ENCODE results near the gene COX19. TPM values are rescaled to one million over a fixed set of nuclear protein-coding genes. Genes with fewer than 3 reads are reported as not detected.
"Not testable (repeated sequence)": the region's sequence is repeated elsewhere in the genome, so short reads cannot be mapped to it uniquely, and the experiment has no call there.

COX19 gene
- total and polyA plus RNA-seq, 7 donors = 5.1 to 12.7 (median 9.2) TPM

- peaks cover 0 to 50% (median 32%) of the 10 kb centered on the region in 4 donors for H3K4me1 ChIP-seq
- no peaks in the 10 kb centered on the region for H3K27me3 ChIP-seq
- WGBS, 2 donors = 20 to 68% methylated on average over 47 of the region's 47 CpGs
- intact Hi-C loops (cut with DNase I) = no loop called here
- H3K36me3 ChIP-seq = no peaks in the 10 kb centered on the region
- no peak overlapping the region for H3K4me3 ChIP-seq
- no peaks in the 10 kb centered on the region for H3K9me3 ChIP-seq
- TF ChIP-seq POLR2AphosphoS5 (IDR thresholded peaks at IDR 0.05) (no peak), POLR2A (IDR thresholded peaks at IDR 0.05) (no peak), EP300 (IDR thresholded peaks at IDR 0.05) (no peak), CTCF (IDR thresholded peaks at IDR 0.05) (no peak)
- H3K27ac ChIP-seq = peak overlapping the region; percentile 12 to 81 (median 74)
- DNase-seq = peak; percentile 64
Observed at GRCh38 chr7:926061-927030, 49.0 kb downstream of the COX19 start.

- H3K36me3 ChIP-seq = no peaks in the 10 kb centered on the region
- peak overlapping the region; percentile 12 to 81 (median 74) for H3K27ac ChIP-seq
- intact Hi-C loops (cut with DNase I) = no loop called here
- no peaks in the 10 kb centered on the region for H3K27me3 ChIP-seq
- TF ChIP-seq POLR2AphosphoS5 (IDR thresholded peaks at IDR 0.05) = peak in 1 of 4 donors; percentile 22
- TF ChIP-seq POLR2A (IDR thresholded peaks at IDR 0.05) = no peak
- WGBS, 2 donors = 16 to 48% methylated on average over 18 of the region's 18 CpGs
- no peaks in the 10 kb centered on the region for H3K9me3 ChIP-seq
- H3K4me3 ChIP-seq = no peak overlapping the region
- peak; percentile 82 for DNase-seq
- H3K4me1 ChIP-seq = peaks cover 0 to 50% (median 32%) of the 10 kb centered on the region in 4 donors
Observed at GRCh38 chr7:925601-926000, 49.7 kb downstream of the COX19 start.

GRCh38 chr7:924541-925231 lies 50.7 kb downstream of the COX19 start:
- DNase-seq = peak; percentile 66
- H3K27ac ChIP-seq = peak overlapping the region in 2 of 4 donors; percentile 71 to 78
- H3K4me3 ChIP-seq = no peak overlapping the region
- H3K36me3 ChIP-seq = no peaks in the 10 kb centered on the region
- no peaks in the 10 kb centered on the region for H3K27me3 ChIP-seq
- TF ChIP-seq CTCF (IDR thresholded peaks at IDR 0.05) (no peak), POLR2AphosphoS5 (IDR thresholded peaks at IDR 0.05) (no peak), POLR2A (IDR thresholded peaks at IDR 0.05) (no peak), EP300 (IDR thresholded peaks at IDR 0.05) (no peak)
- 35 to 48% methylated on average over 24 of the region's 24 CpGs for WGBS, 2 donors
- H3K4me1 ChIP-seq = peaks cover 0 to 50% (median 32%) of the 10 kb centered on the region in 4 donors
- intact Hi-C loops (cut with DNase I) = no loop called here
- H3K9me3 ChIP-seq = no peaks in the 10 kb centered on the region

- peak; percentile 58 for DNase-seq
- H3K27ac ChIP-seq; H3K9me3 ChIP-seq; H3K36me3 ChIP-seq; H3K4me3 ChIP-seq; intact Hi-C loops (cut with DNase I); H3K27me3 ChIP-seq: not testable (repeated sequence)
- 39 to 69% methylated on average over 24 to 25 of the region's 25 CpGs for WGBS, 2 donors
- peaks cover 0 to 44% (median 29%) of the 10 kb centered on the region in 4 donors for H3K4me1 ChIP-seq
Observed at GRCh38 chr7:924042-924441, 51.3 kb downstream of the COX19 start.

GRCh38 chr7:923108-924041 lies 52.0 kb downstream of the COX19 start:
- peak; percentile 82 for DNase-seq
- no peaks in the 10 kb centered on the region for H3K9me3 ChIP-seq
- peak overlapping the region; percentile 39 to 65 (median 46) for H3K27ac ChIP-seq
- H3K27me3 ChIP-seq = no peaks in the 10 kb centered on the region
- TF ChIP-seq POLR2AphosphoS5 (IDR thresholded peaks at IDR 0.05) = peak in 1 of 4 donors; percentile 30
- TF ChIP-seq POLR2A (IDR thresholded peaks at IDR 0.05) = peak in 1 of 2 donors; percentile 36
- TF ChIP-seq CTCF (IDR thresholded peaks at IDR 0.05) = no peak
- H3K4me1 ChIP-seq = peaks cover 0 to 38% (median 23%) of the 10 kb centered on the region in 4 donors
- WGBS, 2 donors = 19 to 35% methylated on average over 40 of the region's 40 CpGs
- peaks cover 0 to 5% (median 0%) of the 10 kb centered on the region in 4 donors for H3K36me3 ChIP-seq
- intact Hi-C loops (cut with DNase I) = no loop called here
- H3K4me3 ChIP-seq = no peak overlapping the region
